GM12892 (cell line): Measurements from ENCODE around the gene PDK3.

ENCODE experiments used
- POLR2A ChIP-seq: IDR thresholded peaks from 2 replicates; pipeline ENCODE4 v1.6.1; 2011; ENCODE audit warnings: low read depth, low read length, control low read depth
- TAF1 ChIP-seq: IDR thresholded peaks from 2 replicates; pipeline ENCODE4 v1.6.1; 2011; ENCODE audit warnings: low read depth, mild to moderate bottlenecking, control low read depth, low read length, borderline replicate concordance

GRCh38 chrX:24526616-24527015 lies 61.5 kb downstream of the PDK3 start:
- TF ChIP-seq POLR2A (no peak), TAF1 (no peak)
